Neural crest cell (in vitro differentiated cells): ENCODE results near the gene PEX11G. TPM values are rescaled to one million over a fixed set of nuclear protein-coding genes. Genes with fewer than 3 reads are reported as not detected.
A peak's percentile ranks its signal among the peaks of the same experiment; 100 is the strongest.

Experiments
- DNase-seq: peaks from one replicate; pipeline ENCODE4 v3.0.0; 2021; ENCODE audit warnings: low read depth, mixed read lengths, low spot score
- H3K27ac Mint-ChIP-seq: one replicate; pipeline ENCODE4 v1.8.0; 2021; ENCODE audit warnings: mild to moderate bottlenecking, mixed read lengths; ENCODE audit not compliant: unreplicated experiment
- H3K27me3 Mint-ChIP-seq: 2 replicates; pipeline ENCODE4 v1.8.0; 2021; ENCODE audit warnings: low read depth, mild to moderate bottlenecking, mixed read lengths
- H3K36me3 Mint-ChIP-seq: 2 replicates; pipeline ENCODE4 v1.8.0; 2021; ENCODE audit warnings: low read depth, mild to moderate bottlenecking, mixed read lengths
- H3K4me1 Mint-ChIP-seq: 2 replicates; pipeline ENCODE4 v1.8.0; 2021; ENCODE audit warnings: mixed read lengths
- H3K4me3 Mint-ChIP-seq: one replicate; pipeline ENCODE4 v1.8.0; 2021; ENCODE audit warnings: mild to moderate bottlenecking, mixed read lengths
- H3K9me3 Mint-ChIP-seq: 2 replicates; pipeline ENCODE4 v1.8.0; 2021; ENCODE audit warnings: mixed read lengths
- CTCF ChIP-seq: fragments of 200-600 bp; sonication (generic); conservative IDR thresholded peaks from 2 replicates; pipeline ENCODE4 v1.5.0; 2021; ENCODE audit warnings: antibody characterized with exemption, mild to moderate bottlenecking
- total RNA-seq: library from RNA; stranded (reverse); gene quantifications from 2 replicates; pipeline ENCODE4 v1.2.1, GENCODE V29; 2021

The PEX11G gene
- total RNA-seq, 1 donor from 2014 or later = 3.4 TPM

- TF ChIP-seq CTCF = no peak
- H3K27ac Mint-ChIP-seq = no peak overlapping the region
- no peak for DNase-seq
- H3K4me3 Mint-ChIP-seq = no peak overlapping the region
- H3K36me3 Mint-ChIP-seq = no peaks in the 10 kb centered on the region
- H3K4me1 Mint-ChIP-seq = peaks cover 7% of the 10 kb centered on the region
- H3K27me3 Mint-ChIP-seq = peaks cover 16% of the 10 kb centered on the region
- no peaks in the 10 kb centered on the region for H3K9me3 Mint-ChIP-seq
These were observed 20.8 kb upstream of the PEX11G start for GRCh38 chr19:7509625-7510024.

GRCh38 chr19:7507884-7508283, 19.0 kb upstream of the PEX11G start:
- Mint-ChIP-seq H3K36me3 (no peaks in the 10 kb centered on the region), H3K4me1 (peaks cover 7% of the 10 kb centered on the region), H3K27me3 (peaks cover 19% of the 10 kb centered on the region), H3K4me3 (peak overlapping the region; percentile 31), H3K9me3 (no peaks in the 10 kb centered on the region), H3K27ac (no peak overlapping the region)
- no peak for TF ChIP-seq CTCF
- DNase-seq = peak; percentile 55

- H3K36me3 Mint-ChIP-seq = no peaks in the 10 kb centered on the region
- peaks cover 7% of the 10 kb centered on the region for H3K4me1 Mint-ChIP-seq
- H3K27me3 Mint-ChIP-seq = peaks cover 26% of the 10 kb centered on the region
- no peaks in the 10 kb centered on the region for H3K9me3 Mint-ChIP-seq
- H3K27ac Mint-ChIP-seq = no peak overlapping the region
- peak; percentile 64 for DNase-seq
- H3K4me3 Mint-ChIP-seq = peak overlapping the region; percentile 23
- TF ChIP-seq CTCF = no peak
These were observed 17.8 kb upstream of the PEX11G start for GRCh38 chr19:7506385-7507328.

- Mint-ChIP-seq H3K4me1 (peaks cover 7% of the 10 kb centered on the region), H3K27me3 (peaks cover 31% of the 10 kb centered on the region), H3K27ac (no peak overlapping the region), H3K4me3 (peak overlapping the region; percentile 27), H3K9me3 (no peaks in the 10 kb centered on the region), H3K36me3 (no peaks in the 10 kb centered on the region)
- peak; percentile 45 for DNase-seq
- TF ChIP-seq CTCF = no peak
These were observed 17.0 kb upstream of the PEX11G start for GRCh38 chr19:7505682-7506384.

- no peak for DNase-seq
- Mint-ChIP-seq H3K9me3 (no peaks in the 10 kb centered on the region), H3K27ac (no peak overlapping the region), H3K36me3 (no peaks in the 10 kb centered on the region), H3K27me3 (peaks cover 33% of the 10 kb centered on the region), H3K4me3 (peak overlapping the region; percentile 27), H3K4me1 (peaks cover 7% of the 10 kb centered on the region)
- TF ChIP-seq CTCF = no peak
These were observed 16.4 kb upstream of the PEX11G start for GRCh38 chr19:7505288-7505681.
